DND-41 (cell line): ENCODE measurements around the gene RNF212.

Experiments
- ATAC-seq: fragments of 200-7000 bp; cut with Tn5 transposase; 3 replicates; pipeline ENCODE4 v1.9.1; 2021; ENCODE audit warnings: low read depth; ENCODE audit not compliant: insufficient read depth
- DNase-seq: peaks from one replicate; pipeline ENCODE4 v3.0.0-alpha.2; 2020
- H2AFZ ChIP-seq: 2 replicates; pipeline ENCODE4 v1.6.0; 2012; ENCODE audit warnings: low read depth, low read length
- H3K27ac ChIP-seq: 2 replicates; pipeline ENCODE4 v1.5.1; 2012; ENCODE audit warnings: low read length, inconsistent platforms
- H3K27me3 ChIP-seq: fragments of 200-600 bp; sonication (generic); 2 replicates; pipeline ENCODE4 v1.6.0; 2012; ENCODE audit warnings: low read length, mild to moderate bottlenecking, inconsistent platforms; ENCODE audit not compliant: insufficient read depth, poor library complexity
- H3K36me3 ChIP-seq: 2 replicates; pipeline ENCODE4 v1.5.1; 2012; ENCODE audit warnings: low read length, inconsistent platforms; ENCODE audit not compliant: insufficient read depth
- H3K4me1 ChIP-seq: 2 replicates; pipeline ENCODE4 v1.5.1; 2012; ENCODE audit warnings: mild to moderate bottlenecking, low read length; ENCODE audit not compliant: insufficient read depth
- H3K4me2 ChIP-seq: 2 replicates; pipeline ENCODE4 v1.6.0; 2012; ENCODE audit warnings: mild to moderate bottlenecking, moderate library complexity, low read length, inconsistent platforms; ENCODE audit not compliant: insufficient read depth
- H3K4me3 ChIP-seq, 2 experiments: fragments of 200-600 bp in 1 of 2; shearing (Covaris generic) in 1 of 2; 2 replicates each; pipeline ENCODE4 v1.5.1; 2012 to 2016; ENCODE audit warnings: inconsistent platforms in 2 of 2, low read length in 2 of 2, mild to moderate bottlenecking in 2 of 2, low read depth in 1 of 2, moderate library complexity in 1 of 2
- H3K79me2 ChIP-seq: 2 replicates; pipeline ENCODE4 v1.6.0; 2012; ENCODE audit warnings: low read length, inconsistent platforms; ENCODE audit not compliant: insufficient read depth
- H3K9ac ChIP-seq: 2 replicates; pipeline ENCODE4 v1.6.0; 2012; ENCODE audit warnings: low read depth, mild to moderate bottlenecking, inconsistent platforms, low read length, moderate library complexity
- H3K9me3 ChIP-seq: 2 replicates; pipeline ENCODE4 v1.5.1; 2012; ENCODE audit warnings: low read length, moderate library complexity, mild to moderate bottlenecking, inconsistent platforms; ENCODE audit not compliant: insufficient read depth, severe bottlenecking
- H4K20me1 ChIP-seq: 2 replicates; pipeline ENCODE4 v1.6.0; 2012; ENCODE audit warnings: low read length; ENCODE audit not compliant: insufficient read depth
- CTCF ChIP-seq: IDR thresholded peaks from 2 replicates; pipeline ENCODE4 v1.5.1; 2012; ENCODE audit warnings: borderline replicate concordance, low read length, moderate library complexity, mild to moderate bottlenecking; ENCODE audit not compliant: poor library complexity, severe bottlenecking; ENCODE audit errors: extremely low read depth
- EZH2 ChIP-seq: IDR thresholded peaks from 3 replicates; pipeline ENCODE4 v1.6.1; 2012; ENCODE audit warnings: borderline replicate concordance, low read depth, mild to moderate bottlenecking, moderate library complexity, low read length, inconsistent platforms; ENCODE audit not compliant: severe bottlenecking

Gene RNF212

GRCh38 chr4:1060621-1061020, 52.7 kb downstream of the RNF212 start:
- Histone ChIP-seq H3K9ac (no peak overlapping the region), H3K4me1 (peaks cover 6% of the 10 kb centered on the region), H3K27me3 (peaks cover 7% of the 10 kb centered on the region), H3K27ac (no peak overlapping the region), H3K4me3 (no peak overlapping the region), H3K9me3 (no peaks in the 10 kb centered on the region), H3K4me2 (no peak overlapping the region), H3K36me3 (no peaks in the 10 kb centered on the region), H3K79me2 (no peaks in the 10 kb centered on the region), H2AFZ (no peak overlapping the region), H4K20me1 (no peaks in the 10 kb centered on the region)
- ATAC-seq (no peak), DNase-seq (no peak)
- no peak for TF ChIP-seq EZH2

GRCh38 chr4:1060121-1060520, 53.2 kb downstream of the RNF212 start:
- H3K36me3 ChIP-seq: no peaks in the 10 kb centered on the region
- TF ChIP-seq EZH2 (no peak), CTCF (no peak)
- no peak overlapping the region for H3K4me2 ChIP-seq
- H4K20me1 ChIP-seq: no peaks in the 10 kb centered on the region
- H3K79me2 ChIP-seq: no peaks in the 10 kb centered on the region
- H3K9ac ChIP-seq: no peak overlapping the region
- H3K27me3 ChIP-seq: peaks cover 12% of the 10 kb centered on the region
- no peak for DNase-seq
- H3K4me1 ChIP-seq: peaks cover 10% of the 10 kb centered on the region
- ATAC-seq: no peak
- no peak overlapping the region for H2AFZ ChIP-seq
- H3K9me3 ChIP-seq: no peaks in the 10 kb centered on the region
- H3K4me3 ChIP-seq: no peak overlapping the region
- no peak overlapping the region for H3K27ac ChIP-seq

- Histone ChIP-seq H4K20me1 (no peaks in the 10 kb centered on the region), H3K4me1 (peaks cover 10% of the 10 kb centered on the region), H3K36me3 (no peaks in the 10 kb centered on the region), H3K9ac (no peak overlapping the region), H3K4me2 (no peak overlapping the region), H3K27me3 (peaks cover 12% of the 10 kb centered on the region), H3K27ac (no peak overlapping the region), H3K79me2 (no peaks in the 10 kb centered on the region), H3K4me3 (no peak overlapping the region), H2AFZ (no peak overlapping the region), H3K9me3 (no peaks in the 10 kb centered on the region)
- no peak for TF ChIP-seq EZH2
- no peak for TF ChIP-seq CTCF
- ATAC-seq (no peak), DNase-seq (no peak)
Measured at GRCh38 chr4:1058997-1059665, 54.2 kb downstream of the RNF212 start.

- ATAC-seq: no peak
- no peaks in the 10 kb centered on the region for H3K9me3 ChIP-seq
- no peaks in the 10 kb centered on the region for H3K79me2 ChIP-seq
- no peak for DNase-seq
- H2AFZ ChIP-seq: no peak overlapping the region
- TF ChIP-seq CTCF (no peak), EZH2 (no peak)
- H3K9ac ChIP-seq: no peak overlapping the region
- H4K20me1 ChIP-seq: no peaks in the 10 kb centered on the region
- peaks cover 12% of the 10 kb centered on the region for H3K27me3 ChIP-seq
- no peak overlapping the region for H3K4me2 ChIP-seq
- no peaks in the 10 kb centered on the region for H3K36me3 ChIP-seq
- H3K4me1 ChIP-seq: peaks cover 10% of the 10 kb centered on the region
- no peak overlapping the region for H3K27ac ChIP-seq
- no peak overlapping the region for H3K4me3 ChIP-seq
Measured at GRCh38 chr4:1058198-1058996, 55.0 kb downstream of the RNF212 start.
